Stomach (tissue), 9 donors: ENCODE measurements around the gene EXOC4. TPM values are rescaled to one million over a fixed set of nuclear protein-coding genes. Genes with fewer than 3 reads are reported as not detected.

Experiments used
- DNase-seq, 2 donors: peaks; one replicate each; pipeline versions ENCODE4 v3.0.0 to v3.0.0-alpha.2; 2013 to 2019
- H3K27ac ChIP-seq, 5 donors: fragments of 200-600 bp in 4 of 5; sonication (generic) in 4 of 5; one replicate each; pipeline ENCODE4 v1.5.1; 2013 to 2019; ENCODE audit warnings: mild to moderate bottlenecking in 1 of 5, moderate library complexity in 1 of 5
- H3K27me3 ChIP-seq, 3 donors: fragments of 200-600 bp; sonication (generic); one replicate each; pipeline ENCODE4 v1.5.1; 2017 to 2019; ENCODE audit warnings: mixed run types in 1 of 3
- H3K36me3 ChIP-seq, 4 donors: fragments of 200-600 bp; sonication (generic); 1 replicate in 3 of 4; 2 replicates in 1 of 4; pipeline ENCODE4 v1.5.1; 2016 to 2019
- H3K4me1 ChIP-seq, 4 donors: fragments of 200-600 bp; sonication (generic); one replicate each; pipeline ENCODE4 v1.5.1; 2016 to 2019
- H3K4me3 ChIP-seq, 4 donors: fragments of 200-600 bp; sonication (generic) in 3 of 4; one replicate each; pipeline ENCODE4 v1.5.1; 2016 to 2019; ENCODE audit warnings: mild to moderate bottlenecking in 1 of 4
- H3K9me3 ChIP-seq, 4 donors: fragments of 200-600 bp; sonication (generic); one replicate each; pipeline ENCODE4 v1.5.1; 2016 to 2019
- CTCF ChIP-seq, 7 experiments: fragments of 450-650 bp in 4 of 7; fragments of 200-600 bp in 3 of 7; sonication (generic) in 3 of 7; IDR thresholded peaks; one replicate each; pipeline ENCODE4 v1.5.1; 2016 to 2019; ENCODE audit warnings: antibody characterized with exemption in 7 of 7, control low read depth in 2 of 7, mild to moderate bottlenecking in 1 of 7
- EP300 ChIP-seq: sonication (generic); formaldehyde crosslinking; IDR thresholded peaks from one replicate; pipeline ENCODE4 v1.6.1; 2017; ENCODE audit warnings: antibody characterized with exemption
- POLR2A ChIP-seq, 4 donors: fragments of 450-650 bp; IDR thresholded peaks; one replicate each; pipeline ENCODE4 v1.6.1; 2016; ENCODE audit warnings: antibody characterized with exemption in 4 of 4, control low read depth in 2 of 4, mild to moderate bottlenecking in 1 of 4, moderate library complexity in 1 of 4
- POLR2AphosphoS5 ChIP-seq, 3 donors: sonication (generic); formaldehyde crosslinking; IDR thresholded peaks; one replicate each; pipeline ENCODE4 v1.6.1; 2016; ENCODE audit warnings: antibody characterized with exemption in 3 of 3
- WGBS, 5 donors: extraction: QIAGEN DNeasy Blood & Tissue Kit in 3 of 5; methylation state at CpG; one replicate each; pipeline versions ENCODE4 v1.1.5 to v1.1.7; 2013 to 2018; 5-methylcytosine and 5-hydroxymethylcytosine counted together
- intact Hi-C: fragments of 100-400 bp; cut with DNase I; formaldehyde crosslinking; loops from one replicate; pipeline ENCODE4 v1.15.1; 2023; ENCODE audit warnings: low total_unique reads
- polyA plus RNA-seq, 3 donors: library from polyadenylated mRNA; stranded (reverse); fragments of 200-250 nt; gene quantifications; one replicate each; pipeline ENCODE4 v1.2.3, GENCODE V29; 2013
- total RNA-seq, 5 donors: library from RNA; depleted of rRNA; stranded (reverse); fragments of >200 nt; gene quantifications; one replicate each; pipeline versions ENCODE4 v1.1.0 to v1.2.3, GENCODE V29; 2014 to 2016
- donor health status: healthy with polysubstance abuse.
- donor health status: Bipolar disorder and iron deficiency.
- donor health status: healthy.

Gene EXOC4
- total and polyA plus RNA-seq, 8 donors, result 14.1 to 339 (median 61.1) TPM

GRCh38 chr7:133409966-133410365 is 157.1 kb downstream of the EXOC4 start:
- H3K36me3 ChIP-seq, result no peaks in the 10 kb centered on the region
- no peaks in the 10 kb centered on the region for H3K4me1 ChIP-seq
- no peak for TF ChIP-seq CTCF (IDR thresholded peaks at IDR 0.05)
- TF ChIP-seq POLR2AphosphoS5 (IDR thresholded peaks at IDR 0.05), result no peak
- no peak for TF ChIP-seq EP300
- no peak for TF ChIP-seq POLR2A (IDR thresholded peaks at IDR 0.05)
- no peak overlapping the region for H3K4me3 ChIP-seq
- WGBS, 5 donors, result 68 to 90% (median 80%) methylated on average over 1 of the region's 1 CpG
- intact Hi-C loops, result no loop called here
- no peak for DNase-seq
- H3K9me3 ChIP-seq, result no peaks in the 10 kb centered on the region
- no peak overlapping the region for H3K27ac ChIP-seq
- H3K27me3 ChIP-seq, result no peaks in the 10 kb centered on the region

- H3K4me3 ChIP-seq, result no peak overlapping the region
- H3K36me3 ChIP-seq, result no peaks in the 10 kb centered on the region
- H3K9me3 ChIP-seq, result no peaks in the 10 kb centered on the region
- TF ChIP-seq POLR2AphosphoS5 (IDR thresholded peaks at IDR 0.05) (no peak), CTCF (IDR thresholded peaks at IDR 0.05) (no peak), POLR2A (IDR thresholded peaks at IDR 0.05) (no peak), EP300 (no peak)
- no peak for DNase-seq
- no peak overlapping the region for H3K27ac ChIP-seq
- 56 to 70% (median 61%) methylated on average over 2 of the region's 2 CpGs for WGBS, 5 donors
- intact Hi-C loops, result no loop called here
- H3K27me3 ChIP-seq, result no peaks in the 10 kb centered on the region
- no peaks in the 10 kb centered on the region for H3K4me1 ChIP-seq
These were observed 158.5 kb downstream of the EXOC4 start for GRCh38 chr7:133411395-133411794.

GRCh38 chr7:133412942-133413341 is 160.1 kb downstream of the EXOC4 start:
- H3K36me3 ChIP-seq, result no peaks in the 10 kb centered on the region
- H3K9me3 ChIP-seq, result no peaks in the 10 kb centered on the region
- no peaks in the 10 kb centered on the region for H3K4me1 ChIP-seq
- 63 to 74% (median 68%) methylated on average over 3 of the region's 3 CpGs for WGBS, 5 donors
- TF ChIP-seq EP300, result no peak
- no peak for TF ChIP-seq CTCF (IDR thresholded peaks at IDR 0.05)
- no peak for TF ChIP-seq POLR2A (IDR thresholded peaks at IDR 0.05)
- no peak for TF ChIP-seq POLR2AphosphoS5 (IDR thresholded peaks at IDR 0.05)
- no peak for DNase-seq
- no peak overlapping the region for H3K4me3 ChIP-seq
- intact Hi-C loops, result no loop called here
- H3K27ac ChIP-seq, result no peak overlapping the region
- no peaks in the 10 kb centered on the region for H3K27me3 ChIP-seq

GRCh38 chr7:133419041-133419440 is 166.2 kb downstream of the EXOC4 start:
- no peak overlapping the region for H3K4me3 ChIP-seq
- no peak for TF ChIP-seq EP300
- no peak for TF ChIP-seq POLR2A (IDR thresholded peaks at IDR 0.05)
- TF ChIP-seq POLR2AphosphoS5 (IDR thresholded peaks at IDR 0.05), result no peak
- TF ChIP-seq CTCF (IDR thresholded peaks at IDR 0.05), result no peak
- H3K9me3 ChIP-seq, result no peaks in the 10 kb centered on the region
- intact Hi-C loops, result no loop called here
- WGBS, 5 donors, result 57 to 70% (median 63%) methylated on average over 1 of the region's 1 CpG
- no peaks in the 10 kb centered on the region for H3K36me3 ChIP-seq
- no peaks in the 10 kb centered on the region for H3K4me1 ChIP-seq
- no peaks in the 10 kb centered on the region for H3K27me3 ChIP-seq
- no peak overlapping the region for H3K27ac ChIP-seq
- no peak for DNase-seq
